ENCODE results near the gene ZNF677. TPM values are rescaled to one million over a fixed set of nuclear protein-coding genes. Genes with fewer than 3 reads are reported as not detected.

Gene ZNF677
- total RNA-seq = 15.2 and 15.4 TPM in 2 replicates

GRCh38 chr19:53254411-53255341 lies at the start of gene ZNF677:
TSS of gene ZNF677 (minus strand) at chr19:53254873. CDS start at chr19:53251550, 3,323 bp downstream.

DNA sequence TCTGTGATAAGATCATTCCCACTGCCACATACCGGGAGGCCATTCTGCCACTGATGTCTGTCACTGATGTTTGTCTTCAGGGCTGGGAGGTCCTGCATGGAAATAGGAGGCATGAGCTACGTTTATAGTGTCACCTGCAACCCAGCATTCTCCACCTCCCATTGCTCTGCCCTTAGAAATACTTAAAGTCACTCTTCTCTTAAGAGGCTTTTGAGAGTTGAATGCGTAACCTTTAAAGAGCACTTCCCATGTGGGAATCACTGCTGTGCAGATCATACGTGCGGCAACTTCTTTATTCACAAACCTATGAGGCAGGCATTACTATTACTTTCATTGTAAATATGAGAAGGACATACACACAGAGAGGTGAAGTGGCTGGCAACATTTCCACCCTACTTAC lies 12.9 kb upstream of the ZNF677 start, which contains the start of gene VN1R4:
Gene VN1R4 (minus strand): TSS at position 101 of the 400 bp plus-strand sequence. CDS start 58 bp downstream, at position 43.

GRCh38 chr19:53257715-53258342 lies 3.2 kb upstream of the ZNF677 start, which contains the start of gene VN1R2:
TSS of gene VN1R2 (plus strand) at chr19:53258292. CDS start at chr19:53258376, 84 bp downstream.

DNA sequence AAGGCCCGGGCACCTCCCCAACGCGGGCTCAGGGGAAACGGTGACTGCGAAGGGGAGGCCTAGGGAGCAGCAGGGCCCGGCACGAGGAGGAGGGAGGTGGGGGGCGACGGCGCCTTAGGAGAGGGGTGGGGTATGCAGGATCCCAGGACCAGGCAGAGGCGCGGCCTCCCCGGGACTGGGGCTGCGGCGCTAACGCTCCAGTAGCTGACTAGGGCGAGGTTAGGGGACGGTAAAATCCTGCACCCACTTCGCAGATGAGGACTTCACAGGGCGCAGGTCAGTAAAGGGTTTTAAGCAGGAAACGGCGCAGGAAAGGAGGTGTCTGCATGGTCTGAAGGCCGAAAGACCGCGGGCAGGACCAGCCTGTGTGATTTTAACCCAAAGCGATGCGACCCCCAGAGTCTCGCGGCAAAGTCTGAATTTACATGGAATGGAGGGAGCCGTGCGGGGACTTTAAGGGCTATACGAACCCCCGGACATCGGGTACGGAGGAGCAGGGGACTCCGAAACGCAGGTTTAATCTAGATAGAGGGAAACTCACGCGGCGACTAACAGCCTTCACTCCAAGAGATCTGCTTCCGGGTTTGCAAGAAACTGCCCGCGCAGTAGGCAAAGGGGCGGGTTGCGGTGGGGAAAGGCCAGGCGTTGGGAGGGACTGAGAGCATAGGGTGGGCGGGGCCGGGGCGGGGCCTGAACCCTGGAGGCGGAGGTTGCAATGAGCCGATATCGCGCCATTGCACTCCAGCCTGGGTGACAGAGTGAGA lies 61.7 kb downstream of the ZNF677 start, which contains the start of gene ZNF665:
Gene ZNF665 (minus strand): TSS at position 588 of the 764 bp plus-strand sequence. CDS start 10,460 bp downstream, outside the sequence.

Other genes with a start within 250 kb of the ZNF677 start
- not detected in 2 replicates for gene ERVV-1, start 241.0 kb downstream of the ZNF677 start, total RNA-seq
- not detected in 2 replicates for gene ERVV-2, start 210.1 kb downstream of the ZNF677 start, total RNA-seq
- 18.5 and 20.3 TPM in 2 replicates for gene ZNF160, start 151.5 kb downstream of the ZNF677 start, total RNA-seq
- gene ZNF415, start 122.0 kb downstream of the ZNF677 start, total RNA-seq = 4.5 and 9.0 TPM in 2 replicates
- gene ZNF347, start 95.8 kb downstream of the ZNF677 start, total RNA-seq = 5.4 and 7.6 TPM in 2 replicates
- 1.7 and 2.5 TPM in 2 replicates for gene ZNF665, start 61.5 kb downstream of the ZNF677 start, total RNA-seq
- gene VN1R2, start 3.4 kb upstream of the ZNF677 start, total RNA-seq = not detected in 2 replicates
- gene VN1R4, start 12.8 kb upstream of the ZNF677 start, total RNA-seq = not detected in 2 replicates
- gene ZNF845, start 78.9 kb upstream of the ZNF677 start, total RNA-seq = 2.7 and 3.5 TPM in 2 replicates
- gene ZNF525, start 110.8 kb upstream of the ZNF677 start, total RNA-seq = 2.1 and 4.4 TPM in 2 replicates
- gene ZNF765, start 140.3 kb upstream of the ZNF677 start, total RNA-seq = 4.0 and 5.3 TPM in 2 replicates
- gene ZNF761, start 177.1 kb upstream of the ZNF677 start, total RNA-seq = 6.9 and 9.0 TPM in 2 replicates
- 2.6 and 6.3 TPM in 2 replicates for gene ZNF813, start 212.9 kb upstream of the ZNF677 start, total RNA-seq